Measurements from ENCODE around the gene ZGLP1. TPM values are rescaled to one million over a fixed set of nuclear protein-coding genes. Genes with fewer than 3 reads are reported as not detected.

The ZGLP1 gene
- total RNA-seq, 2 donors from 2014 or later = 5.4 to 6.6 TPM

DNA sequence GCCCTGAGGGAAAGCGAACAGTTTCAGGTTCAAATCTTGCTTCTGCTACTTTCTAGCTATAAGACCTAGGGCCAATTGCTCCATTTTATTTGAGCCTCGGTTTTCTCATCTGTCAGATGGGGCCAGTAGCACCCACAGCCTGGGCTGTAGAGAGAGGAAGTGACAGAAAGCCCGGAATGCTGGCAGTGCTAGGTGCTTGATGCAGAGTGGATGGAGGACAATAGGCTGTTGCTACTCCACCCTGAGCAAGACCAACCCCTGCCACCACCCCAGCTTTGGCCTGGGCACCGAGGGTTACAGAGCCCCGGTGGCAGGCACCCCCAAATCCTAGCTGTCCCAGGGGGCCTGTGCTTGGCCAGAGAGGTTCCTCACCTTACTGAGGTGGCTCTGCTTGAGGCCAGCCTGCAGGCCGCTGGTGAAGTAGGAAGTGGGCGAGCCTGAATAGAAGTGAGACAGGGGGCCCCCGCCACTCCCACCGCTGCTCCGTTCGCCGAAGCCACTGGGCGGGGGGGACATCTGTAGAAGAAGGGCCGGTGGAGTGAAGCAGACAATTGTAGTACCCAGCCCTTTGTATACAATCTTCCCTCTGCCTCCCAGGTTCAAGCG is 8.3 kb upstream of the ZGLP1 start:
- H3K9me3 Mint-ChIP-seq = no peaks in the 10 kb centered on the region
- peaks cover 15% of the 10 kb centered on the region for H3K4me1 Mint-ChIP-seq
- H3K27ac Mint-ChIP-seq = no peak overlapping the region
- no peaks in the 10 kb centered on the region for H3K27me3 Mint-ChIP-seq
- H3K4me3 Mint-ChIP-seq = no peak overlapping the region
- peaks cover 69% of the 10 kb centered on the region for H3K36me3 Mint-ChIP-seq (ENCODE audit: low read depth)
- ATAC-seq (replicated peaks) = no peak

DNA sequence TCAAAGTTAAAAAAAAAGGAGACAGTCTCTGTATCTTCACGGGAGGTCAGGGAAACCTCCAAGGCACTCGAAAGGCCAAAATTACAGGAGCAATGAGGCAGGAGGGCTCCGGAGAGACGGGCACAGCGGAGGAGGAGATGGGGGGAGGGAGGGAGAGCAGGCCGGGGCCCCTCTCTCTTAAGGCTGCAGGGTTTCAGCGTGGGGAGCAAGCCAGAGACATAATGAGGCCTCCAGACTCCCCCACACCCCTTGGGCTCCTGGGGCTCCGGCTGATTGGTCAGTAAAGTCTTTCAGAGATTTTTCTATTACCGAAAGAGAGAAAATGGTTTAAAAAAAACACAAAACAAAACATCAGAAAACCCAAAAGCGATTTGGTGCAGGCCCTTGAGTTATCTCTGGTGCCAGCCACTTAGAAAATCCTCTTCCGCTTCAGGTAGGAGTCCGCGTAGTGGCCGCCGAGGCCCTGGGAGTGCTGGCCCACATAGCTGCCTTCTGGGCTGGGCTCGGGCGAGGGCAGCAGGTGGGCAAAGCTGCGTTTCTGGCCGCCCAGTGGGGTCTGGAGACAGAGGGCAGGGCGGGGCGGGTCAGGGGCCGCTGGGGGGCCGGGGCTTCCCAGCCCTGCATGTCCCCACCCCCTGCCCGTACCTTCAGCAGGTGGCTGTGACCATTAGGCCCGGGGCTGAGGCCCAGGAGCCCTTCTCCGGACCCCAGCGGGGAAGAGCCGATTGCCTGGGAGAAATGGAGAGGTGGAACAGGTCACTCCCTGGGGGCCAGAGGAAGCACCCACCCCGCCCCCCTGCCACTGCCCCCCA is 7.6 kb upstream of the ZGLP1 start:
- Mint-ChIP-seq H3K27ac (no peak overlapping the region), H3K36me3 (ENCODE audit: low read depth) (peaks cover 64% of the 10 kb centered on the region), H3K27me3 (no peaks in the 10 kb centered on the region), H3K4me3 (no peak overlapping the region), H3K9me3 (no peaks in the 10 kb centered on the region), H3K4me1 (peaks cover 15% of the 10 kb centered on the region)
- no peak for ATAC-seq (replicated peaks)

GRCh38 chr19:10316229-10317044 is 6.8 kb upstream of the ZGLP1 start:
- H3K9me3 Mint-ChIP-seq = no peaks in the 10 kb centered on the region
- ATAC-seq (replicated peaks) = peak; percentile 17

GRCh38 chr19:10315335-10316214 is 6.0 kb upstream of the ZGLP1 start, which contains the start of gene FDX2:
Gene FDX2, minus strand, starts transcription at chr19:10316015. Its CDS starts 19 bp downstream, at chr19:10315996.
- Mint-ChIP-seq H3K9me3 (no peaks in the 10 kb centered on the region), H3K36me3 (ENCODE audit: low read depth) (peaks cover 57% of the 10 kb centered on the region), H3K27me3 (no peaks in the 10 kb centered on the region), H3K27ac (peak within 1 kb of the TSS; percentile 83), H3K4me3 (peak within 1 kb of the TSS; percentile 88), H3K4me1 (peaks cover 15% of the 10 kb centered on the region)
- peak; percentile 91 for ATAC-seq (replicated peaks)

More at GRCh38 chr19:10316229-10317044, 6.8 kb upstream of the ZGLP1 start:
- Mint-ChIP-seq H3K27ac (peak overlapping the region; percentile 83), H3K27me3 (no peaks in the 10 kb centered on the region), H3K36me3 (ENCODE audit: low read depth) (peaks cover 57% of the 10 kb centered on the region), H3K4me1 (peaks cover 15% of the 10 kb centered on the region), H3K4me3 (peak overlapping the region; percentile 88)

- ATAC-seq (replicated peaks) = no peak
- H3K27ac Mint-ChIP-seq = no peak overlapping the region
Observed at GRCh38 chr19:10306327-10306726, 3.3 kb downstream of the ZGLP1 start.

DNA sequence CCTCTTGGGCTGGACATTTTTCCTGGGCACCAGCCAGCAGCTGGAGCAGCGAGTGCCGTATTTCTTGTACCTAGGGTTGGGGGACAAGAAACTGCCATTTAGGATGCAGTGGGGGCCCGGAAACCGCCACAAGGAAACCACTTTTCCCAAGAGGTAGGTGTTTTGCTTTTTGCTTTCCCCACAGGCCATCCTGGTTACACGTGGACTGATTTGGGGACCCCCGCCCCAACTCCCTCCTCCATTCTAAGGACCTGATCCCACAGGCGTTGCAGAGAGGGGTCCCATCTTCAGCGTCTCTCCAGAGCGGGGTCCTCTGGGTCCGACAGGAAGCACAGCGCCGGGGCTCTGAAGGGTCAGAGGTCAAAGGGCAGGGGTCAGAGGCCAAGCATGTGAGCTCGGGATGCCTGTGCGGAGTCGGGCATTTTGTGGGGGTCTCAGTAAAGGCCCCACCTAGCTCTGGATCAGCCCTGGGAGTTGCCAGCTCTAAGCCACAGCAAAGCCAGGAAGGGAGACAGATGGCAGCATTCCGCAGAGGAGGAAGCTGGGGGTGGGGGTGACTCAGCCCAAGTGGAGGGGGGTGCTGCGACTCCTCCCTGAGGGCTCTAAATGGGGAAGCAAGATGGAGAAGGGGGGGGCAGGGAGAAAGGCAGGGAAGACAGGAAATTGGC is 4.3 kb downstream of the ZGLP1 start:
- Mint-ChIP-seq H3K9me3 (no peaks in the 10 kb centered on the region), H3K27me3 (no peaks in the 10 kb centered on the region), H3K27ac (peak overlapping the region; percentile 59), H3K36me3 (ENCODE audit: low read depth) (peaks cover 10% of the 10 kb centered on the region), H3K4me3 (peak overlapping the region; percentile 74), H3K4me1 (peaks cover 7% of the 10 kb centered on the region)
- ATAC-seq (replicated peaks) = no peak

More at GRCh38 chr19:10306327-10306726, 3.3 kb downstream of the ZGLP1 start:
- Mint-ChIP-seq H3K4me3 (no peak overlapping the region), H3K4me1 (peaks cover 7% of the 10 kb centered on the region), H3K36me3 (ENCODE audit: low read depth) (peaks cover 10% of the 10 kb centered on the region), H3K27me3 (no peaks in the 10 kb centered on the region), H3K9me3 (no peaks in the 10 kb centered on the region)

- Mint-ChIP-seq H3K36me3 (ENCODE audit: low read depth) (peaks cover 10% of the 10 kb centered on the region), H3K4me1 (peaks cover 13% of the 10 kb centered on the region), H3K27ac (no peak overlapping the region), H3K27me3 (peaks cover 4% of the 10 kb centered on the region), H3K4me3 (no peak overlapping the region), H3K9me3 (no peaks in the 10 kb centered on the region)
- no peak for ATAC-seq (replicated peaks)
Observed at GRCh38 chr19:10299545-10300458, 9.8 kb downstream of the ZGLP1 start.

DNA sequence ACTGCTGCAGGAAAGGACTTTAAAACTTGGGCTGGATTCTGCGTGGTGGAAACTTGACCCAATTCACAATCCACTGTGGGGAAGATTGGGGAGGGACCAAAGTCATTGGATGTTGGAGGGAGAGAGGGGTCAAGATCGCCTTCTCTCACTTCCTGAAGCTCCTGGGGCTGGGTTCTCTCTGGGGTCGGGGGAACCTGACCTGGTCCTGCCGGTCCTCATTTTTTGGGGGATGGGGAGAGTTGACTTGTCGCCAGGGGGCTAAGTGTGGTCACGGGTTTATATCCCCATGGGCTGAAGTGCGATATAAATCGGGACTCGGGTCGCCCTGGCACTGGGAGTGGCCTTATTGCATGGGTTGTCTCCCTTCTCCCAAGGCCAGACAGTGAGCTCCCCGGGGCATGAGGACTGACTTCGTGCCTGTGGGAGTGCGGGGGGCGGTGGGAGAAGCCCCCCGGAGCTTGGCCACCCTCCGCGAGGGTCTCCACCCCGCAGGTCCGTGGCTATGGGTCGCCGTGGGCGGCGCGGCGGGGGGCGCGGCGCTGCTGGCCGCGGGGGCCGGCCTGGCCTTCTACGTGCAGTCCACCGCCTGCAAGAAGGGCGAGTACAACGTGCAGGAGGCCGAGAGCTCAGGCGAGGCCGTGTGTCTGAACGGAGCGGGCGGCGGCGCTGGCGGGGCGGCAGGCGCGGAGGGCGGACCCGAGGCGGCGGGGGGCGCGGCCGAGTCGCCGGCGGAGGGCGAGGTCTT is 13.6 kb downstream of the ZGLP1 start:
- Mint-ChIP-seq H3K36me3 (ENCODE audit: low read depth) (peaks cover 7% of the 10 kb centered on the region), H3K4me1 (peaks cover 18% of the 10 kb centered on the region), H3K27ac (peak overlapping the region; percentile 78), H3K27me3 (peaks cover 20% of the 10 kb centered on the region), H3K4me3 (peak overlapping the region; percentile 74), H3K9me3 (no peaks in the 10 kb centered on the region)
- no peak for ATAC-seq (replicated peaks)

DNA sequence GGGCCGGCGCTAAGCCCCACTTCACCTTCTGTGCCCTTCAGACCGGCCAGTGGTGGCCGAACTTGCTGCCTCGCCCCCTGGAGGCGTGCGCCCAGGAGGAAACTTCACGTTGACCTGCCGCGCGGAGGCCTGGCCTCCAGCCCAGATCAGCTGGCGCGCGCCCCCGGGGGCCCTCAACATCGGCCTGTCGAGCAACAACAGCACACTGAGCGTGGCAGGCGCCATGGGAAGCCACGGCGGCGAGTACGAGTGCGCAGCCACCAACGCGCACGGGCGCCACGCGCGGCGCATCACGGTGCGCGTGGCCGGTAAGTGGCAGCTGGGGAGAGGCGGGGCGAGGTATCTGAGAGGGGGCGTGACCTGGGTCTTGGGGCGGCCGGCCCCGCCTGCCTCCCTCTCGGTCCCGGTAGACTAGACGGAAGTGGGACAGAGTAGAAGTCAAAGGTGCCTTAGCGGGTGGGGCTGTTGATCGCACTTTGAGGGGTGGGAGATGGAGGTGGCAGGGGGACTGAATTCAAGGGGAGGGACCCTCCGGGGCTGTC is 14.2 kb downstream of the ZGLP1 start:
- Mint-ChIP-seq H3K27ac (peak overlapping the region; percentile 78), H3K4me3 (peak overlapping the region; percentile 74), H3K27me3 (peaks cover 25% of the 10 kb centered on the region), H3K9me3 (no peaks in the 10 kb centered on the region), H3K36me3 (ENCODE audit: low read depth) (peaks cover 12% of the 10 kb centered on the region), H3K4me1 (peaks cover 22% of the 10 kb centered on the region)
- peak; percentile 77 for ATAC-seq (replicated peaks)

DNA sequence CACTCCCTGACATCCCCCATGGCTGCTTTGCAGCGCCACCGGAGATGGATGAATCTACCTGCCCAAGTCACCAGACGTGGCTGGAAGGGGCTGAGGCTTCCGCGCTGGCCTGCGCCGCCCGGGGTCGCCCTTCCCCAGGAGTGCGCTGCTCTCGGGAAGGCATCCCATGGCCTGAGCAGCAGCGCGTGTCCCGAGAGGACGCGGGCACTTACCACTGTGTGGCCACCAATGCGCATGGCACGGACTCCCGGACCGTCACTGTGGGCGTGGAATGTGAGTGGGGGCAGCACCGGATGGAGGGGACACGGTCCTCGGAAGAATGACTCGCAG is 15.3 kb downstream of the ZGLP1 start:
- peak overlapping the region; percentile 74 for H3K4me3 Mint-ChIP-seq
- H3K9me3 Mint-ChIP-seq = no peaks in the 10 kb centered on the region
- ATAC-seq (replicated peaks) = no peak
- H3K27ac Mint-ChIP-seq = no peak overlapping the region
- H3K27me3 Mint-ChIP-seq = peaks cover 29% of the 10 kb centered on the region
- H3K36me3 Mint-ChIP-seq (ENCODE audit: low read depth) = peaks cover 17% of the 10 kb centered on the region
- H3K4me1 Mint-ChIP-seq = peaks cover 27% of the 10 kb centered on the region

DNA sequence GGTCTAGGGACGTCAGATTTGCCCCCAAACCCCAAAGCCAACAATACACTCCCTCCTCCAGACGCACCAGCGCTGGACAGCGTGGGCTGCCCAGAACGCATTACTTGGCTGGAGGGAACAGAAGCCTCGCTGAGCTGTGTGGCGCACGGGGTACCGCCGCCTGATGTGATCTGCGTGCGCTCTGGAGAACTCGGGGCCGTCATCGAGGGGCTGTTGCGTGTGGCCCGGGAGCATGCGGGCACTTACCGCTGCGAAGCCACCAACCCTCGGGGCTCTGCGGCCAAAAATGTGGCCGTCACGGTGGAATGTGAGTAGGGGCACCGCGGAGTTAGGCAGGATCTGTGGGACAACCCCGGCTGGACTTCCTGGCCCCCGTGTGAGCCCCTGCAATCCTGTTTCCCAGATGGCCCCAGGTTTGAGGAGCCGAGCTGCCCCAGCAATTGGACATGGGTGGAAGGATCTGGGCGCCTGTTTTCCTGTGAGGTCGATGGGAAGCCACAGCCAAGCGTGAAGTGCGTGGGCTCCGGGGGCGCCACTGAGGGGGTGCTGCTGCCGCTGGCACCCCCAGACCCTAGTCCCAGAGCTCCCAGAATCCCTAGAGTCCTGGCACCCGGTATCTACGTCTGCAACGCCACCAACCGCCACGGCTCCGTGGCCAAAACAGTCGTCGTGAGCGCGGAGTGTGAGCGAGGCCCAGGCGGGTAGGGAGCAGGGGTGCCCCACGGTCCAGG is 15.8 kb downstream of the ZGLP1 start:
- Mint-ChIP-seq H3K4me1 (peaks cover 28% of the 10 kb centered on the region), H3K36me3 (ENCODE audit: low read depth) (peaks cover 17% of the 10 kb centered on the region), H3K9me3 (no peaks in the 10 kb centered on the region), H3K27me3 (peaks cover 30% of the 10 kb centered on the region), H3K4me3 (peak overlapping the region; percentile 74), H3K27ac (peak overlapping the region; percentile 61)
- no peak for ATAC-seq (replicated peaks)

Data from activated T-helper 17 cell treated with anti-CD3 and anti-CD28 coated beads, Interleukin-2, amount 50 U/mL, for 72 hours (primary cell).